ENCODE data around the gene FBL. TPM values are rescaled to one million over a fixed set of nuclear protein-coding genes. Genes with fewer than 3 reads are reported as not detected.

FBL gene
- total RNA-seq, 5 donors from 2014 or later (not counting 1 experiment from before 2014, with no cell fraction given) = 291 to 348 (median 299) TPM

- Histone ChIP-seq H3K27ac (ENCODE audit: low read length) (no peak overlapping the region), H3K4me3 (ENCODE audit: control insufficient read depth in 1 of 2, extremely low read depth in 1 of 2, low read length in 1 of 2) (no peak overlapping the region), H3K27me3 (replicated peaks in 1 of 2; ENCODE audit: control insufficient read depth in 2 of 2, extremely low read depth in 1 of 2, insufficient read depth in 2 of 2, low read length in 1 of 2) (peaks cover 2 to 14% of the 10 kb centered on the region in 2 experiments), H3K4me1 (ENCODE audit: control insufficient read depth in 1 of 2, extremely low read depth in 1 of 2, insufficient read depth in 2 of 2, low read length in 2 of 2) (no peaks in the 10 kb centered on the region), H3K9me3 (no peaks in the 10 kb centered on the region), H3K36me3 (ENCODE audit: control insufficient read depth in 2 of 2, extremely low read depth in 1 of 2, insufficient read depth in 1 of 2, low read length in 1 of 2) (no peaks in the 10 kb centered on the region)
- no peaks in the 10 kb centered on the region for H3K36me3 Mint-ChIP-seq
- DNase-seq = no peak
- ATAC-seq (replicated peaks in 1 of 4) = no peak
- ChIA-PET POLR2A (no interaction called here), CTCF (no interaction called here)
- no peaks in the 10 kb centered on the region for H3K9me3 Mint-ChIP-seq
- no peaks in the 10 kb centered on the region for H3K4me1 Mint-ChIP-seq
- no peak overlapping the region for H3K27ac Mint-ChIP-seq
- no peak overlapping the region for H3K4me3 Mint-ChIP-seq
- H3K27me3 Mint-ChIP-seq = peaks cover 11 to 16% of the 10 kb centered on the region in 2 donors
- 98% methylated on average over 4 of the region's 5 CpGs for WGBS (ENCODE audit: insufficient coverage)
Observed at GRCh38 chr19:39805104-39805503, 41.1 kb downstream of the FBL start.

- H3K27ac ChIP-seq (ENCODE audit: low read length) = no peak overlapping the region
- Mint-ChIP-seq H3K9me3 (no peaks in the 10 kb centered on the region), H3K36me3 (no peaks in the 10 kb centered on the region), H3K4me3 (no peak overlapping the region), H3K27me3 (peaks cover 12 to 16% of the 10 kb centered on the region in 2 donors), H3K4me1 (no peaks in the 10 kb centered on the region), H3K27ac (no peak overlapping the region)
- WGBS (ENCODE audit: insufficient coverage) = no CpG with 5 or more reads among the region's 4 CpGs
- no peak overlapping the region for H3K4me3 ChIP-seq (ENCODE audit: control insufficient read depth in 1 of 2, extremely low read depth in 1 of 2, low read length in 1 of 2)
- ATAC-seq (replicated peaks in 1 of 4) = no peak
- DNase-seq = no peak
- H3K36me3 ChIP-seq (ENCODE audit: control insufficient read depth in 2 of 2, extremely low read depth in 1 of 2, insufficient read depth in 1 of 2, low read length in 1 of 2) = no peaks in the 10 kb centered on the region
- peaks cover 2 to 14% of the 10 kb centered on the region in 2 experiments for H3K27me3 ChIP-seq (replicated peaks in 1 of 2; ENCODE audit: control insufficient read depth in 2 of 2, extremely low read depth in 1 of 2, insufficient read depth in 2 of 2, low read length in 1 of 2)
- POLR2A ChIA-PET = no interaction called here
- no peaks in the 10 kb centered on the region for H3K4me1 ChIP-seq (ENCODE audit: control insufficient read depth in 1 of 2, extremely low read depth in 1 of 2, insufficient read depth in 2 of 2, low read length in 2 of 2)
- no peaks in the 10 kb centered on the region for H3K9me3 ChIP-seq
- CTCF ChIA-PET = interaction anchor here in 1 of 2 donors (2.2 kb wide), 1 partner anchor 11 kb away, joined by 10 read pairs; no protein-coding TSS in a partner anchor
Observed at GRCh38 chr19:39802958-39803357, 43.2 kb downstream of the FBL start.

- no CpG with 5 or more reads among the region's 2 CpGs for WGBS (ENCODE audit: insufficient coverage)
- Mint-ChIP-seq H3K36me3 (no peaks in the 10 kb centered on the region), H3K27me3 (peaks cover 1 to 4% of the 10 kb centered on the region in 2 donors), H3K4me3 (no peak overlapping the region), H3K4me1 (peaks cover 0 to 4% (median 0%) of the 10 kb centered on the region in 3 donors), H3K9me3 (no peaks in the 10 kb centered on the region), H3K27ac (no peak overlapping the region)
- Histone ChIP-seq H3K4me1 (ENCODE audit: control insufficient read depth in 1 of 2, extremely low read depth in 1 of 2, insufficient read depth in 2 of 2, low read length in 2 of 2) (peaks cover 0 to 10% of the 10 kb centered on the region in 2 experiments), H3K36me3 (ENCODE audit: control insufficient read depth in 2 of 2, extremely low read depth in 1 of 2, insufficient read depth in 1 of 2, low read length in 1 of 2) (no peaks in the 10 kb centered on the region), H3K27me3 (replicated peaks in 1 of 2; ENCODE audit: control insufficient read depth in 2 of 2, extremely low read depth in 1 of 2, insufficient read depth in 2 of 2, low read length in 1 of 2) (peaks cover 0 to 1% of the 10 kb centered on the region in 2 experiments), H3K9me3 (no peaks in the 10 kb centered on the region), H3K4me3 (ENCODE audit: control insufficient read depth in 1 of 2, extremely low read depth in 1 of 2, low read length in 1 of 2) (no peak overlapping the region), H3K27ac (ENCODE audit: low read length) (no peak overlapping the region)
- ChIA-PET CTCF (no interaction called here), POLR2A (no interaction called here)
- no peak for DNase-seq
- ATAC-seq (replicated peaks in 1 of 4) = no peak
Observed at GRCh38 chr19:39797083-39797482, 49.1 kb downstream of the FBL start.

- no peak for ATAC-seq (replicated peaks in 1 of 4)
- DNase-seq = no peak
- H3K4me1 Mint-ChIP-seq = peaks cover 0 to 4% (median 0%) of the 10 kb centered on the region in 3 donors
- Histone ChIP-seq H3K9me3 (no peaks in the 10 kb centered on the region), H3K4me1 (ENCODE audit: control insufficient read depth in 1 of 2, extremely low read depth in 1 of 2, insufficient read depth in 2 of 2, low read length in 2 of 2) (peaks cover 0 to 10% of the 10 kb centered on the region in 2 experiments), H3K4me3 (ENCODE audit: control insufficient read depth in 1 of 2, extremely low read depth in 1 of 2, low read length in 1 of 2) (no peak overlapping the region), H3K36me3 (ENCODE audit: control insufficient read depth in 2 of 2, extremely low read depth in 1 of 2, insufficient read depth in 1 of 2, low read length in 1 of 2) (no peaks in the 10 kb centered on the region), H3K27ac (ENCODE audit: low read length) (no peak overlapping the region), H3K27me3 (replicated peaks in 1 of 2; ENCODE audit: control insufficient read depth in 2 of 2, extremely low read depth in 1 of 2, insufficient read depth in 2 of 2, low read length in 1 of 2) (no peaks in the 10 kb centered on the region)
- CTCF ChIA-PET = interaction anchor here in 1 of 2 donors (0.9 to 1.3 kb wide), 2 partner anchors 48 to 51 kb away, joined by 4 to 5 read pairs; no protein-coding TSS in a partner anchor
- WGBS (ENCODE audit: insufficient coverage) = 67% methylated on average over 1 of the region's 2 CpGs
- H3K27me3 Mint-ChIP-seq = peaks cover 0 to 1% of the 10 kb centered on the region in 2 donors
- H3K4me3 Mint-ChIP-seq = no peak overlapping the region
- POLR2A ChIA-PET = no interaction called here
- no peaks in the 10 kb centered on the region for H3K9me3 Mint-ChIP-seq
- H3K36me3 Mint-ChIP-seq = no peaks in the 10 kb centered on the region
- peak overlapping the region in 1 of 2 donors; percentile 48 for H3K27ac Mint-ChIP-seq
Observed at GRCh38 chr19:39796000-39796498, 50.1 kb downstream of the FBL start.

GRCh38 chr19:39795001-39795400, 51.2 kb downstream of the FBL start:
- Histone ChIP-seq H3K9me3 (no peaks in the 10 kb centered on the region), H3K27me3 (replicated peaks in 1 of 2; ENCODE audit: control insufficient read depth in 2 of 2, extremely low read depth in 1 of 2, insufficient read depth in 2 of 2, low read length in 1 of 2) (no peaks in the 10 kb centered on the region), H3K4me3 (ENCODE audit: control insufficient read depth in 1 of 2, extremely low read depth in 1 of 2, low read length in 1 of 2) (no peak overlapping the region), H3K4me1 (ENCODE audit: control insufficient read depth in 1 of 2, extremely low read depth in 1 of 2, insufficient read depth in 2 of 2, low read length in 2 of 2) (peaks cover 0 to 10% of the 10 kb centered on the region in 2 experiments), H3K36me3 (ENCODE audit: control insufficient read depth in 2 of 2, extremely low read depth in 1 of 2, insufficient read depth in 1 of 2, low read length in 1 of 2) (no peaks in the 10 kb centered on the region), H3K27ac (ENCODE audit: low read length) (no peak overlapping the region)
- peaks cover 0 to 4% (median 0%) of the 10 kb centered on the region in 3 donors for H3K4me1 Mint-ChIP-seq
- no peak overlapping the region for H3K4me3 Mint-ChIP-seq
- no peaks in the 10 kb centered on the region for H3K9me3 Mint-ChIP-seq
- ChIA-PET CTCF (interaction anchor here in 1 of 2 donors (0.6 kb wide), 1 partner anchor 49 kb away, joined by 3 read pairs; no protein-coding TSS in a partner anchor), POLR2A (interaction anchor here in 1 of 2 donors (0.6 kb wide), 1 partner anchor 50 kb away, joined by 3 read pairs; no protein-coding TSS in a partner anchor)
- WGBS (ENCODE audit: insufficient coverage) = 43% methylated on average over 2 of the region's 5 CpGs
- no peaks in the 10 kb centered on the region for H3K36me3 Mint-ChIP-seq
- peaks cover 0 to 1% of the 10 kb centered on the region in 2 donors for H3K27me3 Mint-ChIP-seq
- ATAC-seq (replicated peaks in 1 of 4) (no peak), DNase-seq (no peak)
- H3K27ac Mint-ChIP-seq = no peak overlapping the region

- peak overlapping the region; percentile 55 to 66 for H3K4me3 ChIP-seq (ENCODE audit: control insufficient read depth in 1 of 2, extremely low read depth in 1 of 2, low read length in 1 of 2)
- peaks cover 0 to 10% of the 10 kb centered on the region in 2 experiments for H3K4me1 ChIP-seq (ENCODE audit: control insufficient read depth in 1 of 2, extremely low read depth in 1 of 2, insufficient read depth in 2 of 2, low read length in 2 of 2)
- Mint-ChIP-seq H3K4me1 (peaks cover 0 to 4% (median 0%) of the 10 kb centered on the region in 3 donors), H3K27me3 (peaks cover 2 to 3% of the 10 kb centered on the region in 2 donors), H3K36me3 (peaks cover 2% of the 10 kb centered on the region), H3K4me3 (peak overlapping the region; percentile 63 to 74 (median 66)), H3K27ac (no peak overlapping the region), H3K9me3 (peaks cover 3 to 8% (median 5%) of the 10 kb centered on the region in 3 donors)
- ATAC-seq (replicated peaks in 1 of 4) (peak; percentile 91 to 97 (median 93)), DNase-seq (peak; percentile 20 to 82 (median 64))
- ChIA-PET POLR2A (no interaction called here), CTCF (interaction anchor here (1.0 to 3.3 kb wide), 6 partner anchors 9 to 177 kb away, joined by 7 to 69 read pairs (median 14); partner anchors contain the start of genes DYRK1B (in 1 of the 2), FBL (in 1 of the 2) and PSMC4 (in 1 of the 2))
- H3K27ac ChIP-seq (ENCODE audit: low read length) = no peak overlapping the region
- H3K27me3 ChIP-seq (replicated peaks in 1 of 2; ENCODE audit: control insufficient read depth in 2 of 2, extremely low read depth in 1 of 2, insufficient read depth in 2 of 2, low read length in 1 of 2) = no peaks in the 10 kb centered on the region
- H3K36me3 ChIP-seq (ENCODE audit: control insufficient read depth in 2 of 2, extremely low read depth in 1 of 2, insufficient read depth in 1 of 2, low read length in 1 of 2) = no peaks in the 10 kb centered on the region
- WGBS (ENCODE audit: insufficient coverage) = under 1% methylated on average over 12 of the region's 17 CpGs
- no peaks in the 10 kb centered on the region for H3K9me3 ChIP-seq
Observed at GRCh38 chr19:39792999-39793546, 53.1 kb downstream of the FBL start.
